HG03196 (cell line): ENCODE results near the gene WDR4.
"Not testable (repeated sequence)": the region's sequence is repeated elsewhere in the genome, so short reads cannot be mapped to it uniquely, and the experiment has no call there.

ENCODE experiments used
- ATAC-seq: cut with Tn5 transposase; IDR thresholded peaks from one replicate; pipeline ENCODE4 v1.9.1; 2021; ENCODE audit not compliant: unreplicated experiment

The WDR4 gene

GRCh38 chr21:42854246-42855010 is 24.9 kb downstream of the WDR4 start:
- ATAC-seq = no peak

- no peak for ATAC-seq
Measured at GRCh38 chr21:42853621-42854020, 25.7 kb downstream of the WDR4 start.

DNA sequence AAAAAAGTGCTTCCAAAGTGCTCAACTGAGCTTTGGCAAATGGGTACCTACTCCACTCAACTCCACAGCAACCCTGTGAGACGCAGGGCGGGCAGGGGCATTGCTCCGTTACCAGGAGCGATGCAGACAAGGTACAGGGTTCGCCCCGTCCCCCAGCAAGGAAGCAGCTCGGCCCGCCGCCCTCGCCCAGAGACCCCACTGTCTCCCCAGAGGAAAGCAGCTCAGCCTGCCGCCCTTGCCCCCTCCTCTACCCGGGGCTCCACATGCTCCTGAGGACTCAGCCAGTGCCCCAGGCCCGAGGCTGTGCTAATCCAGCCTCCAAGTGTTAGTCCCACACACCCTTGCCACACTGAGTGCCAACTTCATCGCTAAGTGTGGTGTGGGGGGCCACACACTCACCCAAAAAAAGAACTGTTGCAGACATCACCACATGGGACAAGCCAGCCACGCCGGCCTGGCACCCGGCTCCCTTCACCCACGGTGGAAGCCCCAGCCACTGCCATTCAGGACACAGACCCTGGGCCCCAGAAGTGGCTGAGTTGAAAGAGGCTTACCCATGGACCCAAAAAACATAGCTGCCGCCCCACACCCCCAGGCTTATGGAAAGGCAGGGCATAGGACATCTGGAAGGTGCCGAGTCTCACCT is 26.3 kb downstream of the WDR4 start:
- no peak for ATAC-seq

- no peak for ATAC-seq
Measured at GRCh38 chr21:42851812-42852665, 27.3 kb downstream of the WDR4 start.

DNA sequence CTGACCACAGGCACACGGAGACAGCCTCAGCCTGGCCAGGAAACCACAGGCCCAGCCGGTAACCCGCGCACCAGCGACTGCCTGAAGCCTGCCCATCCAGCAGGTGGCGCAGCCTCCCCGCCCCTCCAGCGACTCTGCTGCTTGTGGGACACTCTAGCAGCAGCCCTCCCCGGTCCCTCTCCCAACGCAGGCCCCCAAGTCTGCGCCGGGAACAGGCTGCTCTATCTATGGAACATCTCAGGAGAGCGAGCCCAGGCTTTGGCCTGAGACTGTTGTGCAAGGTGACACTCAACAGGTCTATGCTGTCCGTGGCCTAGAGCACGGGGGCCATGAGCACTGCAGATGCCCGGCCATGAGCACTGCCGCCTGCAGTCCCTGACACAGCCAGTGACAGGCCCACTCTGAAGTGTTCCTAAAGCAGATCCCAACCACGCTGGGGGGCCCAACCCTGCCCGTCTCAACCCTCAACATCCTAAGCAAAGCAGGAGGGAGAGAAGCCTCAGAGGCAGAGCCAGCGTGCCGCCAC is 28.4 kb downstream of the WDR4 start:
- no peak for ATAC-seq

GRCh38 chr21:42850463-42850862 is 28.9 kb downstream of the WDR4 start:
- ATAC-seq = no peak

- ATAC-seq = no peak
Measured at GRCh38 chr21:42849759-42850412, 29.5 kb downstream of the WDR4 start.

GRCh38 chr21:42848932-42849758 is 30.2 kb downstream of the WDR4 start:
- ATAC-seq = no peak

DNA sequence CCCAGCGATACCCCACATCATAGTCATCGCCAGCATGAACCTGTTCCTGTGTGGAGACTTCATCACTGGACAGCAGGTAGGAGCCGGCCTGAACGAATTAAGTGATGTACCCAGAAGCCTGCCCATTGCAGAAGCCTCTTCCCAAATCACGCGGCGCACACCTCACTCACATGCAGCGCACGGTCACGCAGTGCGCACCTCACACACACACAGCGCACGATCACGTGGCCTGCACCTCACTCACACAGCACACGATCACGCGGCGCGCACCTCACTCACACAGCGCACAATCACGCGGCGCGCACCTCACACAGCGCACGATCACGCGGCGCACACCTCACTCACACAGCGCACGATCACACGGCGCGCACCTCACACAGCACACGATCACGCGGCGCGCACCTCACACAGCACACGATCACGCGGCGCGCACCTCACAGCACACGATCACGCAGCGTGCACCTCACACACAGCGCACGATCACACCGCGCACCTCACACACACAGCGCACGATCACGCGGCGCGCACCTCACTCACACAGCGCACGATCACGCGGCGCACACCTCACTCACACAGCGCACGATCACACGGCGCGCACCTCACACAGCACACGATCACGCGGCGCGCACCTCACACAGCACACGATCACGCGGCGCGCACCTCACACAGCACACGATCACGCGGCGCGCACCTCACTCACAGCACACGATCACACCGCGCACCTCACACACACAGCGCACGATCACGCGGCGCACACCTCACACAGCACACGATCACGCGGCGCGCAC is 31.0 kb downstream of the WDR4 start:
- not testable (repeated sequence) for ATAC-seq

DNA sequence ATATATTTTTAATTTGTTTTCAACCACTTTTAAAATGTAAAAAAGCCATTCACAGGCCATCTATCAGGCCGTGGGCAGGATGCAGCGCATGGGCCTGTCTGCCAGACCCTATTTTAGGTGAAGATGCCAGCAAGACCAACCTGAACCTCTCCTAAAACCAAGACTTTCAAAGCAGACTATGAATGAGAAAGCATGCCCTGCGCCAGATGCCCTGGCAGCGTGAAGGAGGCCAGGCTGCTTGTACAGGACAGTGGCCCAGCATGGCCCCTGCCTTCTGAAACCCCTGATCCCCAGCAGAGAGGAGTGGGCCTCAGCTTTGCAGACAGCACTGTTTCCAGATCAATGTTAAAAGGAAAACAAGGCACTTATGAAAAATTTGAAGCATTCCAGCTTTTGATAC is 31.6 kb downstream of the WDR4 start:
- ATAC-seq = no peak

GRCh38 chr21:42847051-42847707 is 32.2 kb downstream of the WDR4 start:
- ATAC-seq = no peak

DNA sequence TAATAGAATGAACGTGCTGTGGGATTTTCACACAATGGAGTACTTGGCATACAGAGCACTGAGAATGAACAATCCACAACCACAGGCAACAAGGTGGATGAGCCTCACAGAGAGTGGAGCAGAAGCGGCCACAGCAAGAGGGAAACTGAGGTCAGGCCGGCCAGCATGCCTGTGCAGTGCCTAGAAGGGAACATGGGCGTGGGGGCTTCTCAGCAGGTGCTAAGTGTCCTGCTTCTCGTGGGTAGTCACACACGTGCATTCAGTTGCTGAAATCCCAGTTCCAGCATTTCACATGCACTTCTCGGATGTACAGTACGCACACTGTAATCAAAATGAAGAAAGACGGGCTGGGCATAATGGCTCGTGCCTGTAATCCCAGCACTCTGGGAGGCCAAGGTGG is 33.1 kb downstream of the WDR4 start:
- ATAC-seq = no peak

- no peak for ATAC-seq
Measured at GRCh38 chr21:42845296-42845965, 33.9 kb downstream of the WDR4 start.

GRCh38 chr21:42844411-42845113 is 34.8 kb downstream of the WDR4 start:
- no peak for ATAC-seq

DNA sequence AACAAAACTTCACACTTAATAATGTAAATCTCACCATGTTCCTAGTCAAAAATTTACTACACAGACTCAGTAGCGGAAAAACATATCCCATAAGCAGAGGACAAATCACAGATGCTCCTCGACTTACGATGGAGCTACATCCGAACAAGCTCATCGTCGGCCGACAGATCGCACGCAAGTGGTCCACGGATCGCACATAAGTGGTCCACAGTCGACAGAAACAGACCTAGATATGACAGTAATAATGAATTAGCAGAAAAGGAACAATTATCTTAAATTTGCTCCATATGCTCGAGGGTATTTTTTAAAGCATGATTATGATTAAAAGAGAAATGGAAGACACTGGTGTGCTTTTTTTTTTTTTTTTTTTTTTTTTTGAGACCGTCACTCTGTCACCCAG is 36.3 kb downstream of the WDR4 start:
- ATAC-seq = no peak

DNA sequence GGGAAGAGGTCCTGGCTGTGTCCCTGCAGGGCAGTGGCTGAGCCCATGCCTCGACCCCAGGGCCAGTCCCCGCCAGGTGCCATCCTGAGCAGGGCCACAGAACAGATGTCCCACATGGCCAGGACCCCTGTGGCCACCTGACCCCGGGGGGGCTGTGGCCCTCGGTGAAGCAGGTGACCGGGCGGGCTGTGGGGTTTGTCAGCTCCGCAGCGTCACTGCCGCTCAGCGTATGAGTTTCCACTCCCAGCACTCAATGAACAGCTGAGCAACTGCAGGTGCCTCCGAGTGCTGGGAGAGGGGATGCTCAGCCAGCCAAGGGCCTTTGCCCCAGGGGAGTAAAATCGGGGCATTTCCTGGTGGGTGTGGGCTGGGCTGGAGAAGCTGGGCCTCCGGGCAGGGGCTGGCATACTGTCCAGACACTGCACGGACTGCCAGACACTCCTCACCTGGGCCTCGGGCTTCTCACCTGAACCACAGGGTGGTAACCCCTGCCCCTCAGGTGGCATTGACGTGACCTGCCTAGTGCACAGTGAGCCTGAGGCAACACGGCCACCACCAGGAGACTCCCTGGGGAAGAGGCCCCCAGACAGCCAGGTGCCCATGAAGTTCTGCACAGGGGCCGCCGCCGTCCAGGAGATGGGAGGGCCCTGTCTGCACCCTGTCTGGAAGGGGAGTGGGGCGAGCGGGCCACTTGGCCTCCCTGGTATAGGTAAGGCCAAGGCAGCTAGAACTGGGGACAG is 37.3 kb downstream of the WDR4 start:
- ATAC-seq = not testable (repeated sequence)
